Measurements from ENCODE around the gene PRSS38.

PRSS38 gene

GRCh38 chr1:227815468-227816409 is at the start of gene PRSS38:
PRSS38 (plus strand) TSS chr1:227815675; CDS start chr1:227815717, 42 bp downstream.
- DNase-seq = no peak

DNA sequence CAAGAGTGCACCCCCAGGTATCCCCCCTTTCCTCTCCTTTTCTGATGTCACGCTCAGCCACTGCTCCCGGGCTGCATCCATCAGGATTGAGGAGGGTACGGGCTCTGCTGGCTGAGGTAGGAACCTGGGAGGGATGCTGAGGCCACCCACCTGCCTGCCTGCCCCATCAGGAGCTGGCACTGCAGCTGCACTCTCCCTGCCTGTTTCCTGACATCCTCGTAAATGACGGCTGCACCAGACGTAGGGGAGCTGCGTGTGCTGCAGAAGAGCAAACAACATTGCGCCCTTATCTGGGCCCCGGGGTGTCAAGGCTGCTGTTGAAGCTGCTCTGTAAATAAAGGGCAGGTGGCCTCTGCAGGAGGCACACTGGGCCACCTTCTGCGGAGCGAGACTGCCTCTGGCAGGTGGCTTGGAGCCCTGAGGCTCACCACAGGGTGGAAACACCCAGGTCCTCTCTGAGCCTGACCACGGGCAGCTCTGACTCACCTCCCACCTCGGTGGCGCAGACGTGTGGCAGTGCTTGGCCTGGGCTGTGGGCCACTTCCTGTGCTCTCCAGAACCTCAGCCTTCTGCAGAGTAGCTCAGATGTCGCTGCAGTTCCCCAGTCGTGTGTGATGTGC is 49.4 kb upstream of the PRSS38 start:
- DNase-seq = no peak

- DNase-seq = no peak
Measured at GRCh38 chr1:227766653-227767277, 48.7 kb upstream of the PRSS38 start.

DNA sequence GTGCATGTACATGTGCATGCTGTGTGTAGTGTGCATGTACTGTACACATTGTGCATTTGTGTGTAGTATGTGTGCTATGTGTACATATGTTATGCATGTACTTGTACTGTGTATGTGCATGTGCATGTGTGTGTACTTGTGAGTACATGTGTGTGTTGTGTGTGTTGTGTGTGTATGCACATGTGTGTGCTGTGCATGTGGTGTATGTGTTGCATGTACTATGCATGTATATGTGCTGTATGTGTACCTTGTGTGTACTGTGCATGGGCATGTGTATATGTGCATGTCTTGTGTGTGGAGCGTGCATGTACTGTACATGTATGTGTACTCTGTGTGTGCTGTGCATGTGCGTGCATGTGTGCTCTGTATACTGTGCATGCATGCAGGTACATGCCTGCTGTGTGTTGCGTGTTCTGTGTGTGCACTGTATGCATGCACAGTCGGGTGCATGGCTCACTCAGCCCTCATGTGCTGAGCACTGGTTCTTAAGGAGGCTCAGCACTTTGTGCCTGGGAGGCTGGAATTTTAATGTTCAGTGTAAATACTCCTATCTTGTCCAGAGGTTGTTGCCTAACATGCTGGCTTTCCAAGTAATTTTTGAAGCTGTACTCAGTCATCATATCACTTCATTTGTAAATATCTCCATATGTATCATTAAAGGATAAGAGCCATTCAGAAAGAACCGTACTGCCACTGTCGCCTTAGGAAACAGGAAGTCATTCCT is 47.9 kb upstream of the PRSS38 start:
- DNase-seq = no peak

GRCh38 chr1:227768125-227768439 is 47.4 kb upstream of the PRSS38 start:
- DNase-seq = no peak

DNA sequence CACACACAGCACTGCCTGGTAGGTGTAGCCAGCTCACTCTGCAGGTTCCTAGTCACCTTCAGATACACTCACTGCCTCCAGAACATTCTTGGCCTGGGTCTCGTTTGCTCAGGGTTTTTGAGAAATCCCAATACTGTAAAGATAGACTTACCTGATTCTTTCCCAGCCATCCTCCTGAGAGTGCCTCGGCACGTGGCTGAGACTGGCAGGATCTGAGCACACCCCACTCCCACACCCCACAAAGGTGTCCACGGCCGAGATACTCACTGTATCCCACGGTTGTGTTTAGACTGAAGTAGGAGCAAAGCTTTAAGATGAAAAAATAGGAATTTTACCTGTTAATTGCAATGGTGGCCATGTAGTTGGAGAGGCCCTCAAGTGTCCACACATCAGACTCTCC is 46.8 kb upstream of the PRSS38 start:
- no peak for DNase-seq

DNA sequence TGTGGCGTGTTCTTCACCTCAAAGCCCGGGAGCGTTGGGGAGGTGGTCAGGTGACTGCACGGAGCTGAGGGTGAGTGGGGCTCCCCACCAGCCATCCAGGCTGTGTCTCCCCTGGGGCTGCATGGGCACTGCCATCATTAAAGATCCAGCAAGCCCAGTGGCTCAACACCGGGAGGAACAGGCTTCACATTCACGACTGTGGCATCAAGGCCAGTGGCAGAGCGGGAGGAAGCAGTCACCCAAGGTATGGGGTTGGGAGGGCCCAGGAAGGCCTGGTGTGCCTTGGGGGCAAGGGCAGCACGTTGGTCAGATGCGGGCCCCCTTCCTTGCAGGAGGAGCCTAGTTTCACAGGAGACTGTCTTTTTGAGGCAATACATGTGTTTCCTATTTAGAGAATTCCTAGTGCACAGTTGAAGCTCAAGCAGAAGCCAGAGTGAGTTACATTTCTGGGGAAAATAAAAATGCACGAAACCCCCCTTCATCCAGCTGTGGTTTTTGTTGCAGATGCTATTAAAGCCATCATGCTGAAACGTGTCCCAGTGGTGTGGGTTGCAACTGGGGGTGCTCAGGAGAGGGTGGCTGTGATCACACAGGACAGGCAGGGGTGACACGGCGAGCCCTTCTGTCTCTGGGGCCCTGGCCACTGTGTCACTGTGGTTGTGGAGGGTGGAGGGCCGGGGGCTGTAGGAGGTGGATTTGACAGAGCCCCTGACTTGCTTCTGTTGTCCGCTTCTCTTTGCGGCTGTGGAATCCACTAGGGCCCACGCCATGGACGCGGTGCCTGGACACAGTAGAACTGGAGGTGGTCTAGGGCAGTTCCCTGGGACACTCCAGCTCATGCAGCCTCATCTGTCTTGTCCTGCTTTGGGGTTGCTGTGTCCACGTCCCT is 46.2 kb upstream of the PRSS38 start:
- DNase-seq = no peak

GRCh38 chr1:227769936-227770494 is 45.5 kb upstream of the PRSS38 start:
- DNase-seq = no peak

- DNase-seq = no peak
Measured at GRCh38 chr1:227770812-227771211, 44.7 kb upstream of the PRSS38 start.

- no peak for DNase-seq
Measured at GRCh38 chr1:227771326-227771725, 44.1 kb upstream of the PRSS38 start.

- DNase-seq = no peak
Measured at GRCh38 chr1:227771771-227772170, 43.7 kb upstream of the PRSS38 start.

- DNase-seq = no peak
Measured at GRCh38 chr1:227773558-227773957, 41.9 kb upstream of the PRSS38 start.

GRCh38 chr1:227774051-227774731 is 41.3 kb upstream of the PRSS38 start:
- no peak for DNase-seq

DNA sequence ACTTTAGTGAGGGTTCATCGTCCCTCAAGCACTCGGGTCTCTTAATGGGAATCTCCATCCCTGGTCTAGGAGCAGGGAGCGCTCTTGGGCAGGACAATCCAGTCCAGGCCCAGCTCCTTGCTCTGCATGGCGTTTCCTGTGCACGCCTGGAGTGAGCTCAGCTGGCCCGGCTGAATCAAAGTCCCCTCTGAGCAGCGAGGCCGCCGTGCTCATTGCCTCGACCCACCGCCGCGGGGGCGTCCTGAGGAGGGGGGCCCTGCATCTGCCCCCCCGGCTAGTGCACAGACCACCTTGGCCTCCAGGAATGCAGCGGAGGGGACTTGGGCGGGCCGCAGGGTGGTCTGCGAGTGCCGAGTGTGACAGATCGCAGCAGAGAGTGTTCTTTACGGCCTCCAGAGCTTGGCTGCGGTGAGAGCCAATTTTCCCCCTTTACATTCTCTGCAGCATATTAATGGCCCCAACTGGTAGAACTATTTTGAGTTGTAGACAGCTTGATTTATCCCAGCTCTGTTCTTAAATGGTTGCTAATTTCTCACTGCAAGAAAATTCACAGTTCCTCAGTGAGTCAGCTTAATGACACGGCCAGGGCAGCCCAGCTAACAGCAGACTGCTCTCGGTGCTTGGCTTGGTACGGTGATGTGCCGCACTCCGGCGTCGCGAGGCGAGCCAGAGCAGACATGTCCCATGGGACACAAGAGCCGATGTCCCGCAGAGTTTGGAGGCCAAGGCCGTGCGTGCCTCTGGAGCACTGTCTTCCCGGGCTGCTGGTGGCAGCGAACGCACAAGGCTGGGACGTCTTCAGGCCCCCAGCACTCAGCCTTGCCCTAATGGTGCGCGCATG is 40.4 kb upstream of the PRSS38 start:
- peak; percentile 76 for DNase-seq

- no peak for DNase-seq
Measured at GRCh38 chr1:227775841-227776240, 39.6 kb upstream of the PRSS38 start.

DNA sequence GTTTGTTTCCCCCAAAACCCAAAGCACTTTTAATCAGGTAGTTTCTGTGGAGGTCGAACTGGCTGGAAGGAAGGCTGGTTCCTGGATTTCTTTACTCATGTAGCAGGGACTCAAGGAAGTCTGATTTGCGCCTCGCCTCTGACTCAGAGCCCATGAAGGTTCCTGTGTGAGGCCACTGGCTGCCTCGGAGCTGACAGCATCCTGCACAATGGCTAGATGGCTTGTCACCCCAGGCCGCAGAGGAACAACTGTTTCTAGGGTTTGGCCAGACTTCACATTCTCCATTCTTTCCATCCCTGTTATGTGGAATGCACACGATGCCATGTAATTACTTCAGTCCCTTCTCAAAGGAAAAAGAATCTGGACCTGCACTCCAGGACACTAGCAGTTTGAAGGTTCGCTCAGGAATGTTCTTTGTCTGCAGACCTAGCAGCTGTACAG is 39.1 kb upstream of the PRSS38 start:
- peak; percentile 57 for DNase-seq

DNA sequence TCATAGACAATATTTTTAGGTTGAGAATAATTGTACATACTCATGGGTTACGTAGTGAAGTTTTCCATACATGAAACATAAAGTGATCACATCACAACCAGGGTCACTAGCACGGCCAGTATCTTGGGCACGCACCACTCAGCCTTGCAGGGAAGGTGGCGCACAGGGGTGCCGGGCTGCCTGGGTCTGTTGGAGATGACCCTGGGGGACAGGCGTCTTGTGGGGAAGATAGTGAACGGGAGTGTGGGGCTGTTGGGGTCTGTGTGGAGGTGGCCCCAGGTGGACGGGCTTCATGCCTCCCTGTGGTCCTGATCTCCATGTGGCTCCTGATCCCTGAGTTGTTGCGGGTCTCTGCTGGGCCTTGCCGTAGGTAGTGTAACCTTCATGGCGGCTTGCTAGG is 38.3 kb upstream of the PRSS38 start:
- no peak for DNase-seq

DNA sequence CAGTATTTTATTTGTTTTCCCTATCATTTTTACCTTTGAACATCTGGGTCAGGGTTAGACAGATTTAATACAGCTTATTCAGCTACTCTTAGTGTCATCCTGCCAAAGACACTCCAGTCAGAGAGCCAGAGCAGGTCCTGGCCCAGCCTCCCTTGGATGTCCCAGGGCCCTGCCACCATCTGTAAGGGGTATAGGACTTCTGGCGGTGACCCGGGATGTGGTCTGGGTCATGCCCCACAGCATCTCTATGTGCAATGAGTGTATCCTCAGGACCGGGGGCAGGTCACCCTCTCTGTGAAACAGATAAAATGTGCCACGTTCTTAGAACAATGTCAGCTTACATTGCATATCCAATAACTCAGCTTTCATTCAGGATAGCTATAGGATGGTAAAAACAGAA is 37.8 kb upstream of the PRSS38 start:
- no peak for DNase-seq

DNA sequence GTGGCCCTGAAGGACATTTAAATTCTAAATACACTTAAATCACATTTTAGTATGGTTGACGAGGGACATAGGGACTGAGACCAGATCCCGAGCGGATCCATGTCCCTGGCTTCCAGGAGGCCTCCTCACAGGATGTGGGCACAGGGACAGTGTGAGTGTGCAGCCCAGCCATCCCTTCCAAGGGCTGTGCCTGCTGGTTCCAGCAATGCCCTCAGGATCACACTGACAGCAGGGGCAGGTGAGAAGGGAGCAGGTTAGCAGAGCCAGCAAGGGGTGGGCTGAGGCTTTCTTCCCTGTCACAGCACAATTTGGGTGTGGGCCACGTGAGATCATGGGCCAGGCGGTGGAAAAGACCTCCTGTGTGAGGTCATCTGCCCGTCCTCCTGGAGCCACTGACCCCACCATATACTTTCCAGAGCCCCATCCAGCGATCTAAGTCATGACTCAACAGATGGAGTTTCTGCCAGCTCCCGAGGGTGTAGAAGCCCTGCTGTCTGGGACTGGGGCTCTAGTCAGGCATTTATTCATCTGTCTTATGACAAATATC is 37.0 kb upstream of the PRSS38 start:
- peak; percentile 42 for DNase-seq

- DNase-seq = peak; percentile 19
Measured at GRCh38 chr1:227779021-227779441, 36.4 kb upstream of the PRSS38 start.
